ENCODE results near the gene SLC12A8.
"Not testable (repeated sequence)": the region's sequence is repeated elsewhere in the genome, so short reads cannot be mapped to it uniquely, and the experiment has no call there.

SLC12A8 gene

GRCh38 chr3:125110016-125110875 lies 102.3 kb downstream of the SLC12A8 start:
- no peak for DNase-seq

- no peak for DNase-seq
Observed at GRCh38 chr3:125109536-125109925, 103.0 kb downstream of the SLC12A8 start.

- no peak for DNase-seq
Observed at GRCh38 chr3:125108833-125109535, 103.6 kb downstream of the SLC12A8 start.

- no peak for DNase-seq
Observed at GRCh38 chr3:125107861-125108567, 104.5 kb downstream of the SLC12A8 start.

DNA sequence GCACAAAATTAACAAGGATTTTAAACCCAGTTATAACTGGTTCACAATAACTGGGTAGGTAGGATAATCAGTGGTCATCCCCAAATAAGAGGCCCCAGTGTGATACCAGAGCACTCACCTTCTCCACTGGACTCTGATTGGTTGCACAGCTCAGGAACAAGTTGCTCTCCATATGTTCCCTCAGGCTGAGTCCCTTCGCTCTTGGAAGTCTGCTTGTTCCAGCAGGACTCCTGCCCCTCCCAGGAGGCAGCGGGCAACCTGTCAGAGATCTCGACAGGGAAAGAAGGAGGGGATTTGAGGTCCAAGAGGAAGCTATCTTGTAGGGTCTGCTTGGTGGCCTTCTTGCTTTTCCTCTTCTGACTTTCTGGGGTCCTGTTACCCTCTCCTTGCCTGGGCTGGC lies 105.2 kb downstream of the SLC12A8 start:
- no peak for DNase-seq

GRCh38 chr3:125105116-125105515 lies 107.4 kb downstream of the SLC12A8 start:
- no peak for DNase-seq

DNA sequence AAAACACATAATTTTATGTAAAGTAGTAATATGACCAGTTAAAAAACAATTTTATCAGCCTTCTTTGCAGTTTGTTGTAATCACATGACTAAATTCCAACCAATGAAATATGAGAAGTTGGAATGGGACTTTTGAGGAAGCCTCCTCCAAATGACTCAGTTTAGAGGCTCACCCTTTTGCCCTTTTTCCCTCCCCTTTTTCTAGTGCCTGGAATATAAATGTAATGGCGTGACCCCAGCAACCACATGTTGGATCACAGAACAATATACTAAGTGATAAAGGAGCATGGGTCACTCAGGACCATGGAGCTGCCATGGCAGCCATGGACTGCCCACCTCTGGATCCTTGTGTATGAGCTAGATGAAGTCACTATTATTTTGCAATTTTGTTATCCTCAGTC lies 107.9 kb downstream of the SLC12A8 start:
- DNase-seq = no peak

GRCh38 chr3:125103406-125103805 lies 109.1 kb downstream of the SLC12A8 start:
- DNase-seq = no peak

DNA sequence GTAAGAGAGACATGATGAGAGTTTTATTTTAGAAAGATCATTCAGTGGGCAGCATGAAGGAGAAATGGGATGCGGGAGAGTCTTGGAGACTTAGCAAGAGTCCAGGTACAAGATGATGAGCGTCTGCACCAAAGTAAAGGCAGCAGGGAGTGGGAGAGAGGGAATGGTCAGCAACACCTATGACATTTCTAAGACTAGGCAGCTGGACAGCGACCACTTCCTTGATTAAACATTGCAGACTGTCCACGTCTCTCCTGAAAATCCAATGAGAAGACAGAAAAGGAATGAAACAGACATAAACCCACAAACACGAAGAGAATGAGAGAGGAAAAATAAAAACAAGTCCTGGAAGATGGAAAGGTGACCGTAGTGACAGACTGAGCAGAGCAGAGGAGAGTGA lies 110.1 kb downstream of the SLC12A8 start:
- DNase-seq = no peak

DNA sequence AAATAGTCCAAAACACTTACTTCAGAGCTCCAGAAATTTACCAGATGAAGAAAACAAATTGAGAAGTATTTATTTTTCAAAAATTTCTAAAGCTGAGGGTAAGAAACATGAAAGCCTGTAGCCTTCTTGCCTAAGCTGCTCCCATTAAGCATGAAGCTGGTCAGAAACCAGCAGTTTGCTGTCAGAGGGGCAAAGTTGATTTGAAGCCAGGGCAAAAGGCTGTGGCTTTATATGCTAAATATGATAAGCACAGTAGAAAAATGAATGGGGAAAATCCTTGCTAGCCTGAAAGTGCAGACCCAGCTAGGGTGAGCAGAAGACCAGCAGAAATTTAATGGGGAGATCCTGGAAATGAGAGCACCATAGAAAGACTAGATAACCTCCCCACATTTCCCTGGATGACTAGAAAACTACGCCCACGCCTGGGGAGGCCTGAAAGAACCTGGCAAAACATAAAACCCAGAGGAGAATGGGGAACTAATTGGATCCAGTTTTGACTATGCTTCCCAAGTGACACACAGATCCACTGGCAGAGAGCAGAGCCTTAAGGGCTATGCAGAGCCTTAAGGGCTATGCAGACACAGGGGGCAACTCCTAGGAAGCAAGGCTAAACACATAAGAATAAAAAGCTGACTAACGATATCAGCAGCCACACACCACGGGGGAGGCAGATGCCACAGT lies 113.8 kb downstream of the SLC12A8 start:
- DNase-seq = no peak

DNA sequence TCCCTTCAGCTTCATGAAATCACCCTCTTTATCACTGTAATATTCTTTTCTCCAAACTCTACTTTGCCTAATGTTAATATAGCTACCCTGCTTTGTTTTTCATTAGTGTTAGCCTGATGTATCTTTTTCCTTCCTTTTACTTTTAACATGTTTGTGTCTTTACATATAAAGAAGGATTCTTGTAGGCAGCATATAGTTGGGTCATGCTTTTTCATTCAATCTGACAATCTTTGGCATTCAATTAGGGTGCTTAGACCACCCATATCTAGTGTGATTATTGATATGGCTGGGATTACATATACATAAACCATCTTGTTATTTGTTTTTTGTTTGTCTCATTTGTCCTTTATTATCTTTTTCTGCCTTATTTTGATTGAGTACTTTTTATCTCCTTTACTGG lies 121.9 kb downstream of the SLC12A8 start:
- no peak for DNase-seq

GRCh38 chr3:125087768-125088391 lies 124.7 kb downstream of the SLC12A8 start:
- DNase-seq = no peak

DNA sequence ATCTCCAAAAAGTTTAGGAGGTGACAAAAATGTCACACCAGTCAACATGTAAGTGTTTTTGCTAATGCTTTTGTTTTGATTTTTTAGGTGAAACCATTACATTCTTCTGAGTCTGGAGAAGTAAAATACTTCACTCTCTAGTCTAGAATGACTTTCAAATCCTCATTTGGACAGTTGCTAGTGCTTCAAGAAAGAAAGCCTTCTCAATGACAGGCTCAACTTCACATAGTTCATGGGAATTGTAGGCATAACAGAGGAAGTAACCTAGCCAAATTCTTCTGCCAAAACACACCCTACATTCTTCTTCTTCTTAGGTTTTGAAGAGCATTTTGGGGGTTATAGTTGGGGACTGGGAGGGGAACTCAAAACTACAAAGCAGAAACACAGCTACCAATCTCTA lies 127.4 kb downstream of the SLC12A8 start:
- DNase-seq = no peak

DNA sequence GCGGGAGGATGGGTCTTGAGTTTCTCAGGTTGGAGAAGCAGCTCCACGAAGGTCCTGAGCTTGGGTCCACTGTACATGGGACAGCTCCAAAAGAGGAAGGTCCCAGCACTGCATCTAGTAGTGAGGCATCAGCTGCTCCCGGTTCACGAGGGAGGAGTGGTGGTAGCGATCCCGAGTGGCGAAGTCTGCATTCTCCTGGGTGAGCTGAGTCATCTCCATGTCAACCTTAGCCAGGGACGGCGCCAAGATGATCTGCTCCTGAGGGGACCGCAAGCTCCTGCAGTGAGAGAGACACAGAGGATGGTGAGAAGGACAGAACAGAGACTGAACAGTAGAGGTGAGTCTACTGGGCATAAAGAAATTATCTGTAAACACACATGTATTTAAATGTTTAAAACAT lies 128.8 kb downstream of the SLC12A8 start:
- no peak for DNase-seq

- DNase-seq = not testable (repeated sequence)
Observed at GRCh38 chr3:125082339-125082738, 130.2 kb downstream of the SLC12A8 start.

DNA sequence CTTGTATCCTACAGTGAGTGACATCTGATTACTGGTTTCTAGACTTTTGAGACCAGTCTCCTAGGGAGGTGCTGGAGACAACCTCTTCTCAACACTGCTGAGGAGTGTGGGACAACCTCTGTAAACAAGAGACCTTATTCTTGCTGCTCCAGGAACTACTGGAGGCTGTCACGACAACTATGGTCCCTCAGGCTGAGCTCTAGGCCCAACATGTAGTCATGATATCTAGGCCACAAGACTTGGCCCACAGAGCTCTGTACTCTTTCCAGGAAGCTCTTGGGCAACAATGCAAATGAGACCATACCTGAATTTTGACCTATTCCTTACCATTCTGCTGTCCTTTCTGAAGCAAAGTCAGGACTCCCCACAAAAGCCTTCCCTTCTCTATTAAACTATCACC lies 132.5 kb downstream of the SLC12A8 start:
- DNase-seq = no peak

- DNase-seq = no peak
Observed at GRCh38 chr3:125079675-125080045, 132.9 kb downstream of the SLC12A8 start.

DNA sequence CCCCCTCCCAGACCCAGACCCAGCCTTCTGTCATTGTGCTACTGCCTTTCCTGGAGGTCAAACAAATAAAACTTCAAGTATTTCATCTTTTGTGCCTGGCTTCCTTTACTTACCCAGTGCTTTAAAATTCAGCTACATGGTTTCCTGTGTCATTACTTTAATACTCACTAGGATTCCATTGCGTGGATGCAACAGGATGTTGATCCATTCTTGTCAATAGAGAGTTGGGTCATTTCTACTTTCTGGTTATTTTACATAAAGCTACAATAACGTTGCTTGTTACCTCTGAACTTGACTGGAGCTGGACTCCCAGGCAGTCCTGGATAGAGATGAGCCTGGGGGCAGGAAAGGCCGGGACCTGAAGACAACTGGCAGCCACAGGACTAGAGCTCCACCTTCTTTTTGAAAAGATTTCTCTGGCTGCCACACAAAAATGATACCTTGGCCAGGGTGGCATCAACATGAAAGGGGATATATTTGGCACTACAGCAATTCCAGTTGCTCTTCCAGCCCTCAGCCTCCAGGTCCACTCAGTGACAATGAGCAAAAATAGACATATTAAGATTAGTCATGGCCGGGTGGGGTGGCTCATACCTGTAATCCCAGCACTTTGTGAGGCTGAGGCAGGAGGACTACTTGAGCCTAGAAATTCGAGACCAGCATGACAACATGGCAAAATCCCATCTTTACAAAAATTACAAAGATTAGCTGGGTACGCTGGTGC lies 133.4 kb downstream of the SLC12A8 start:
- DNase-seq = no peak

DNA sequence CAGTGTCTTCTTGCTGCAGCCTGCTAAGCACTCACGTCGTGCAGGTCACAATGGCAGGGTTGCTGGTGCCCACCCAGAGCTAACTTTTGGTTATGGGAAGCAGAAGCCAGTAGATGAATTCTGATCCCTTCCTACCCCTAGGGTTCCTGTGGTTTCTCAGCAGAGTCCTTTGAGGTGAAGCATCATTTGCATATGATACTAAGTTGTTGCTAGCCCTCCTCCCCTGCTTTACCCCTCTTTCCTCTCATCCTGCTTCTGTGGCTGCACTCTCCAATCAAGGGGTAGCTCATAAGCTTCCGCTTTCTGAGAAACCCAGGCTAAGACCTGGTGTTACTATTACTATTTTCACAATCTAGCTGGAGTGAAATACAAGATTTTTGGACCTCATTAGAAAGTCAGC lies 134.7 kb downstream of the SLC12A8 start:
- DNase-seq = no peak

DNA sequence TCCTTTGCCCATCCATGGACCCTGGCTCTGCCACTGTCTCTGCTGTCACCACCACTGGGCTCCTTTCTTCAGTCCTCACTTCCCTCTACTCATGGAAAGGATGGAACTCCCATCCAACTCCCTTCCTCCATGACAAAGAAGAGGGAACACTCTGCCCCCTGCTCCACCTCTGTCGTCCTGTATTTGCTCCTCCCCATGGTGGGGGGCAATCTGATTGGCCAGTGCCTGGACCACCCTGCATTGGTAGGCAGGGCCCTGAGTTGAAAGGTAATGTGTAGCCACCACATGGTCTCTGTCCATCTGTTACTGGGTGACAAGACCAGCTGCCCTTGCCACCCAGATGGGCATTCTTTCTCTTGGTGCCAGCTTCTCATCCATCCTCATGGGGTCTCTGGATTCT lies 136.1 kb downstream of the SLC12A8 start:
- no peak for DNase-seq

DNA sequence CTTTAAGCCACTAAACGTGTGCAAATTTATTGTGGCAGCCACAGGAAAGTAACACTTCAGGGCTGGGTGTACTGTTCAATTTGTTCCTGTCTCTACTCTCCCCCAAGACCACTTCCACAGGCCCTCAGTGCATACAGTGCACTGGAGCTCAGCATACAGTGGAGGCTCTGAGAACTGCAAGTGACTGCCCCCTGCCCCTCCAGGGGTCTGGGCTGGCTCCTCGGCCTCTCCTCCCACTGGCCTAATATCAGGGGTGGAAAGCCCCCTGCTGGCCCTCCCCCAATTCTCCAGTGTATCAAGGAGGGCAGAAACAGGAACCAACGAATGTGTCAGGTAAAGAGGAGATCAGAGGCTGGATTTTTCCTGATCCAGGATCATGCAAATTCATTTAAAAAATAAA lies 136.8 kb downstream of the SLC12A8 start:
- no peak for DNase-seq

- no peak for DNase-seq
Observed at GRCh38 chr3:125073390-125073905, 139.1 kb downstream of the SLC12A8 start.
